KMS-11 (cell line): ENCODE data around the gene GLIS1.

Experiments used
- H2AFZ ChIP-seq: fragments of 200-600 bp; sonication (generic); 2 replicates; pipeline ENCODE4 v1.6.1; 2016; ENCODE audit warnings: antibody characterized with exemption, mixed run types, low read depth
- H3K27ac ChIP-seq: fragments of 200-600 bp; sonication (generic); 2 replicates; pipeline ENCODE4 v1.6.1; 2016; ENCODE audit warnings: mild to moderate bottlenecking, mixed run types
- H3K27me3 ChIP-seq: fragments of 200-600 bp; sonication (generic); 2 replicates; pipeline ENCODE4 v1.6.1; 2017; ENCODE audit warnings: mild to moderate bottlenecking, low read depth, mixed run types, moderate library complexity; ENCODE audit not compliant: insufficient read depth
- H3K36me3 ChIP-seq: fragments of 200-600 bp; sonication (generic); 2 replicates; pipeline ENCODE4 v1.6.1; 2017; ENCODE audit warnings: mild to moderate bottlenecking, mixed run types; ENCODE audit not compliant: insufficient read depth
- H3K4me1 ChIP-seq: fragments of 200-600 bp; sonication (generic); 2 replicates; pipeline ENCODE4 v1.6.1; 2016; ENCODE audit warnings: mild to moderate bottlenecking, low read depth, mixed run types; ENCODE audit not compliant: poor library complexity, severe bottlenecking
- H3K4me2 ChIP-seq: fragments of 200-600 bp; sonication (generic); 2 replicates; pipeline ENCODE4 v1.7.0; 2016; ENCODE audit warnings: mild to moderate bottlenecking, mixed run types
- H3K4me3 ChIP-seq: fragments of 200-600 bp; sonication (generic); IDR thresholded peaks from 2 replicates; pipeline ENCODE4 v1.6.1; 2017; ENCODE audit warnings: low read depth, low read length, mixed read lengths; ENCODE audit not compliant: insufficient read depth
- H3K79me2 ChIP-seq: fragments of 200-600 bp; sonication (generic); 2 replicates; pipeline ENCODE4 v1.6.1; 2016; ENCODE audit warnings: low read depth, mixed run types; ENCODE audit not compliant: insufficient read depth
- H3K9ac ChIP-seq: fragments of 200-600 bp; sonication (generic); 2 replicates; pipeline ENCODE4 v1.6.1; 2016; ENCODE audit warnings: mild to moderate bottlenecking, mixed run types
- H4K20me1 ChIP-seq: fragments of 200-600 bp; sonication (generic); 2 replicates; pipeline ENCODE4 v1.6.1; 2016; ENCODE audit warnings: mild to moderate bottlenecking, mixed run types; ENCODE audit not compliant: insufficient read depth
- TF ChIP-seq, protein P1 (sequence below): fragments of 200-600 bp; sonication (generic); conservative IDR thresholded peaks from 2 replicates; pipeline ENCODE4 v1.6.1; 2017; ENCODE audit warnings: low read depth, mild to moderate bottlenecking, antibody characterized with exemption, low read length, moderate library complexity, mixed read lengths

GLIS1 gene

DNA sequence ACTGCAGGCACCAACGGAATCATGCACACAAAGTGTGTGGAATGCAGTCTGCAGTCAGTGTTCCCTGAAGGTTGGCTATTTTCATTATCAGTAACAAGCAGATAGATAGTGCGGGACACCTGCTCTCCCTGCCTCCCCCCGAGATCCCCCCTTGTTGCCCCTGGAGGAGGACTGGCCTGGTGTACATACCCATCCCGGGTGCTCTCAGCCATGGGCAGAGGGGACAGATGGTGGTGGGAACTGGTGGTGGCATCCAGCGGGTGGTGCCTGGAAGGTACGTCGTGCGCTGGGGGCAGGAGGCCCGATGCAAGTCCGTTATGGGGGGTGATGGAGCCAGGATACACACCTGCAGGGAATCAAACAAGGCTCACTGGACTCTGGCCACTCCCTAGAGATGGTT lies 224.5 kb downstream of the GLIS1 start:
- H3K4me2 ChIP-seq: no peak overlapping the region
- H2AFZ ChIP-seq: no peak overlapping the region
- H3K4me3 ChIP-seq: no peak overlapping the region
- H3K27ac ChIP-seq: no peak overlapping the region
- no peaks in the 10 kb centered on the region for H3K79me2 ChIP-seq
- no peaks in the 10 kb centered on the region for H4K20me1 ChIP-seq
- H3K4me1 ChIP-seq: no peaks in the 10 kb centered on the region
- TF ChIP-seq, protein P1, sequence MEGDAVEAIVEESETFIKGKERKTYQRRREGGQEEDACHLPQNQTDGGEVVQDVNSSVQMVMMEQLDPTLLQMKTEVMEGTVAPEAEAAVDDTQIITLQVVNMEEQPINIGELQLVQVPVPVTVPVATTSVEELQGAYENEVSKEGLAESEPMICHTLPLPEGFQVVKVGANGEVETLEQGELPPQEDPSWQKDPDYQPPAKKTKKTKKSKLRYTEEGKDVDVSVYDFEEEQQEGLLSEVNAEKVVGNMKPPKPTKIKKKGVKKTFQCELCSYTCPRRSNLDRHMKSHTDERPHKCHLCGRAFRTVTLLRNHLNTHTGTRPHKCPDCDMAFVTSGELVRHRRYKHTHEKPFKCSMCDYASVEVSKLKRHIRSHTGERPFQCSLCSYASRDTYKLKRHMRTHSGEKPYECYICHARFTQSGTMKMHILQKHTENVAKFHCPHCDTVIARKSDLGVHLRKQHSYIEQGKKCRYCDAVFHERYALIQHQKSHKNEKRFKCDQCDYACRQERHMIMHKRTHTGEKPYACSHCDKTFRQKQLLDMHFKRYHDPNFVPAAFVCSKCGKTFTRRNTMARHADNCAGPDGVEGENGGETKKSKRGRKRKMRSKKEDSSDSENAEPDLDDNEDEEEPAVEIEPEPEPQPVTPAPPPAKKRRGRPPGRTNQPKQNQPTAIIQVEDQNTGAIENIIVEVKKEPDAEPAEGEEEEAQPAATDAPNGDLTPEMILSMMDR: no peak
- no peaks in the 10 kb centered on the region for H3K27me3 ChIP-seq
- no peak overlapping the region for H3K9ac ChIP-seq
- H3K36me3 ChIP-seq: no peaks in the 10 kb centered on the region

DNA sequence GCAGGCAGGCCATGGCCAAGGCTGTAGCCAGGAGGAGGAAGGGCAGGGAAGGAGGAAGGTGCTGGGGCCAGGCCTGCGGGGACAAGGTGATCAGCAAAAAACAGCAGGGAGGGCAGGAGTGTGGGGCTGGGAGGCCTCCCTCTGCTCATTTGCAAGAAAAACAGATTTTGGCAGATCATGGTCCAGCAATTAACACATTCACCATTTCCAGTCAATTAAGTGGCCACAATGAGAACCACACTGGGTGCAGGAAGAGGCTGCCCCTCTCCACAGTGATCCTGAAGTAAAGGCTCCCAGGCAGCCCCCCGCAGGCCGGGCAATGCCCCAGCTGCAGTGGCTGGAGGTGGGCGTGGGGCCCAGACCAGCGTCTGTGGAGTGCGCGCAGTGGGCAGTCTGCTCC lies 225.1 kb downstream of the GLIS1 start:
- H3K4me3 ChIP-seq: no peak overlapping the region
- no peaks in the 10 kb centered on the region for H3K27me3 ChIP-seq
- no peaks in the 10 kb centered on the region for H3K79me2 ChIP-seq
- no peak overlapping the region for H3K27ac ChIP-seq
- TF ChIP-seq, protein P1: no peak
- H3K4me1 ChIP-seq: no peaks in the 10 kb centered on the region
- H2AFZ ChIP-seq: no peak overlapping the region
- no peak overlapping the region for H3K4me2 ChIP-seq
- no peak overlapping the region for H3K9ac ChIP-seq
- H4K20me1 ChIP-seq: no peaks in the 10 kb centered on the region
- no peaks in the 10 kb centered on the region for H3K36me3 ChIP-seq

DNA sequence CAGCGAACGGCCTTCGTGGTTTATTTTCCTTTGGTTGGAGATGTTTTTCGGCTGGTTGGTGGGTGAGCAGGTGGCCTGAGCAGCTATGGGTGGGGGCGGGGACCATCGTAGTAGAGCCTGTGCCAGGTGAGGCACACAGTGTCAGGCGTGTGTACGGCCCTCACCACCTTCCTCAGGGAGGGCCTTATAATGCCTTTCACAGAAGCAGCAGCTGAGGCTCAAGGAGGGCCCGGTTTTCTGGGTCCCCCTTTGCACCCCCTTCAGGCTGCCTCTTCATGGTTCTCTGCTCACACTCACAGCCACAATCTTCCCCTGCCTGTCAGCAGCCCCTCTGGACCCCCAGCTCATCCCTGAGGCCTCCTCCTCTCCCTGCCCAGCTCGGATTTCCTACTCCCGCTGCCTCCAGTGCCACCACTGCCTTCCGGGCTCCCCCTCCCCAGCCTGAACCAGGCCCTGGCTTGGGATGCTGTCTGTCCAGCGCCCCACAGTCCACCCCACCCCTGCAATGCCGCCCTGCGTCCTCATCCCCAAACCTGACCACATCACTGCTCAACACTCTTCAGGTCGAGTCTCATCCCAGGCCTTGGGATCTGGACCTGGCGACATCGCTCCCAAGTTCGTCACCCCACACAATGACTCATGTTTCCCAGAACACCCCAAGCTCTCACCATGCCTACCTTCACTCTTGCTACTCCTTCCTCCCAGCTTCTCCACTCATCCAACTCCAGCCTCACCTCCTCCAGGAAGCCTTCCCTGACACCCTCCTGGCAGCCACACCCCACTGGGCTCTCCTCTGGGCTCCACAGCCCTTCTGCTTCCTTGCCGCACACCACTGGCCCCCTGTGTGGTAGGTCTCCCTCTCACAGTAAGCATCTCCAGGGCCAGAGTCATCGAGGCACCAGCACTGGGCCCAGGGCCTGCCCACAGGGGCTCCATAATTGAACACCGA lies 225.9 kb downstream of the GLIS1 start:
- H3K4me1 ChIP-seq: no peaks in the 10 kb centered on the region
- no peak overlapping the region for H3K4me2 ChIP-seq
- H3K9ac ChIP-seq: no peak overlapping the region
- H3K4me3 ChIP-seq: no peak overlapping the region
- H3K27ac ChIP-seq: no peak overlapping the region
- no peaks in the 10 kb centered on the region for H4K20me1 ChIP-seq
- TF ChIP-seq, protein P1: no peak
- H3K79me2 ChIP-seq: no peaks in the 10 kb centered on the region
- no peak overlapping the region for H2AFZ ChIP-seq
- no peaks in the 10 kb centered on the region for H3K36me3 ChIP-seq
- no peaks in the 10 kb centered on the region for H3K27me3 ChIP-seq

DNA sequence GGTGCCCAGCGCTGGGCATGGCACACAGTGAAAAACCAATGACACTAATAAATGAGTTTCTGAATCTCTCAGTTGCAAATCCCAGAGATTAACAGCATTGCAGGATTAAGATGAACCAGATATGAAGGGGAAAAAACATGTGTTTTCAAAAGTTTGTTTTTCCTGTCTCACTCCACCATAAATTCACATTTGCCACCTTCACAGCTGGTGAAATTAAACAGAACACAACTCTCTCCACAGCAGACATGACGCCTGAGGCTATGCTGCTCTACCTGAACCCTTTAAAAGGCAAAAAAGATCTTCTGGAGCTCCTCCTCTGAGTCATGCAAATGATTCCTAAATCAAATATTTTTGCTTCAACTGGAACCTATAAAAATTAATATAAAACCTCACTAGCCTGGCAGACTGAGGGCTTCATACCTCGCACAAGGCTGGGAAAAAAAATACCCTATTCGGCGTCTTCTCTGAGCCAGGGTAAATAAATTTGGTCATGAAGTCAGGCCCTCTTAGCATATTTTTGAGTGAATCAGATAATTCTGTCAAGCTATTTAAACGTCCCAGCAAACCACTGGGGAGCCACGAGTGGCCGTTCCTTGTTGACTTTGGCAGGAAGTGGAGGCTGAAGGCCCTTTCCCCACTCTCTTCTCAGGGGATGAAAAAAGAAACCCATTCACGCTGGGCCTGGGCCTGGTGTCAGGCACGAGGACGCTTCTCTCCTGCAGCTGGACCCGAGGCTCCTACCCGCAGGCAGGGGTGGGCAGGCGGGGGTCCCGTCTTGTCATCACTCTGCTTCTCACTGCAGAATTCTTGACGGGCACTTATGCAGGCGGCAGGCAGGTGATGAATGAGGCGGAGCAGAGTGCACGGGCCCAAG lies 226.8 kb downstream of the GLIS1 start:
- H3K9ac ChIP-seq: no peak overlapping the region
- no peaks in the 10 kb centered on the region for H3K36me3 ChIP-seq
- H4K20me1 ChIP-seq: no peaks in the 10 kb centered on the region
- no peak overlapping the region for H2AFZ ChIP-seq
- H3K27me3 ChIP-seq: no peaks in the 10 kb centered on the region
- no peak overlapping the region for H3K27ac ChIP-seq
- H3K4me2 ChIP-seq: no peak overlapping the region
- no peaks in the 10 kb centered on the region for H3K4me1 ChIP-seq
- H3K4me3 ChIP-seq: no peak overlapping the region
- H3K79me2 ChIP-seq: no peaks in the 10 kb centered on the region
- TF ChIP-seq, protein P1: no peak
